Fibroblast of lung (primary cell): ENCODE results near the gene TANC1.

Experiments
- CTCF ChIP-seq, 2 donors: IDR thresholded peaks in 1 of 2; conservative IDR thresholded peaks in 1 of 2; 1 replicate in 1 of 2; 2 replicates in 1 of 2; pipeline ENCODE4 v1.5.1; 2011 to 2012; ENCODE audit warnings: low read length in 2 of 2, control low read depth in 1 of 2, inconsistent platforms in 1 of 2, low read depth in 1 of 2, mild to moderate bottlenecking in 1 of 2
- EZH2 ChIP-seq: IDR thresholded peaks from 2 replicates; pipeline ENCODE4 v1.5.1; 2012; ENCODE audit warnings: low read length, control low read depth, mild to moderate bottlenecking; ENCODE audit errors: missing control alignments

DNA sequence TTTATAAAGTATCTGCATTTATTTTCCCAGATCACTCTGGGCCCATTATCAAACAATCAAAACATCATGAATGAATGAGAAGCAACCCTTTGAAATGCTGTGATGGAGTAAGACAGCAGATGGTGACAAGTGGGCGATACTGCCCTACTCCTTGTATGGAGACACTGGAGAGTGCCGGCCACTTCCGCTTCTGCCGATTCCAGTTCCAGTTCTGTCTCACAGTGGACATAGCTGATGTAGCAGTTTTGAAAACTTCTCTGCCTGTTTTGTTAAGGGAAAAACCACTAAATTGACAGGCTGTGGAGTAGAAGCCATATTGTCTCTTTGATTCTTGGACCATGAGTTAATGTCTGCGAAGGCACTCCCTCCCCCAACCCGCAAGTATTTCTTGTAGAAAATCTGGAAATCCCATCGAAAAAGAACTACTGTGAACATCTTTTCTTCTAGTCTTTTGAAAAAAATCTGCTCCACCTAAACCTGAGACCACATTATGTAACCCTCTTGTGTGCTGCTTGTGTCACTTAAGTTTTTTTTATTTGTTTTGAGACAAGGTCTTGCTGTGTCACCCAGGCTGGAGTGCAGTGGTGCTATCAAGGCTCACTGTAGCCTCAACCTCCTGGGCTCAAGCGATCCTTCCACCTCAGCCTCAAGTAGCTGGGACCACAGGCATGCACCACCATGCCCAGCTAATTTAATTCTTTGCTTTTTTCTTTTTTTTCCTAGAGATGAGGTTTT is 133.5 kb downstream of the TANC1 start:
- TF ChIP-seq CTCF (conservative IDR thresholded peaks at IDR 0.05 in 1 of 2, IDR thresholded peaks at IDR 0.05 in 1 of 2; ENCODE audit: low read depth in 1 of 2, low read length in 2 of 2) (no peak), EZH2 (no peak)
